PC-9 (cell line): ENCODE data around the gene WNT4. TPM values are rescaled to one million over a fixed set of nuclear protein-coding genes. Genes with fewer than 3 reads are reported as not detected.

Experiments used
- BruUV-seq: library from RNA; stranded (reverse); fragments of 400-500 nt; replicated peaks from 2 replicates; lab custom pipeline; 2021; lab: Mats Ljungman, UMichigan
- CTCF ChIA-PET: fragments of 300-600 bp; sonication (Branson Sonifier 250); formaldehyde crosslinking; loops from one replicate; lab custom pipeline; 2022; ENCODE audit warnings: antibody characterized with exemption; lab: Charles Lee
- POLR2A ChIA-PET: fragments of 300-600 bp; sonication (Branson Sonifier 250); formaldehyde crosslinking; loops from one replicate; lab custom pipeline; 2022; ENCODE audit warnings: antibody characterized with exemption; ENCODE audit not compliant: unreplicated experiment; lab: Charles Lee
- DNase-seq, 2 experiments: peaks; one replicate each; pipeline versions ENCODE4 v3.0.0 to v3.0.0-alpha.2; 2015 to 2022; ENCODE audit warnings: mixed read lengths in 1 of 2
- H2AFZ ChIP-seq: fragments of 200-600 bp; sonication (generic); 2 replicates; pipeline ENCODE4 v1.8.1; 2017; ENCODE audit warnings: antibody characterized with exemption
- H3F3A ChIP-seq: fragments of 200-600 bp; sonication (generic); 2 replicates; pipeline ENCODE4 v1.8.1; 2017; ENCODE audit warnings: antibody characterized with exemption, mild to moderate bottlenecking, low read depth; ENCODE audit not compliant: insufficient read depth
- H3K27ac ChIP-seq: fragments of 200-600 bp; sonication (generic); 2 replicates; pipeline ENCODE4 v1.6.1; 2016; ENCODE audit warnings: mixed run types
- H3K27me3 ChIP-seq: fragments of 200-600 bp; sonication (generic); 2 replicates; pipeline ENCODE4 v1.6.1; 2016; ENCODE audit warnings: low read depth, mixed run types; ENCODE audit not compliant: insufficient read depth
- H3K36me3 ChIP-seq: fragments of 200-600 bp; sonication (generic); 2 replicates; pipeline ENCODE4 v1.6.1; 2016; ENCODE audit warnings: low read depth, mixed run types
- H3K4me1 ChIP-seq: fragments of 200-600 bp; sonication (generic); replicated peaks from 2 replicates; pipeline ENCODE4 v1.6.1; 2016; ENCODE audit warnings: mixed run types; ENCODE audit not compliant: insufficient read depth
- H3K4me2 ChIP-seq: fragments of 200-600 bp; sonication (generic); 2 replicates; pipeline ENCODE4 v1.6.1; 2017; ENCODE audit warnings: mixed run types
- H3K4me3 ChIP-seq: fragments of 200-600 bp; sonication (generic); 2 replicates; pipeline ENCODE4 v1.6.1; 2016; ENCODE audit warnings: mixed run types
- H3K79me2 ChIP-seq: fragments of 200-600 bp; sonication (generic); 2 replicates; pipeline ENCODE4 v1.6.1; 2017; ENCODE audit warnings: low read depth, mixed run types
- H3K9me2 ChIP-seq: fragments of 200-600 bp; sonication (generic); 2 replicates; pipeline ENCODE4 v1.8.1; 2017; ENCODE audit warnings: mild to moderate bottlenecking; ENCODE audit not compliant: insufficient read depth
- H3K9me3 ChIP-seq: fragments of 200-600 bp; sonication (generic); 2 replicates; pipeline ENCODE4 v1.8.1; 2016; ENCODE audit warnings: low read depth; ENCODE audit not compliant: insufficient read depth
- H4K20me1 ChIP-seq: fragments of 200-600 bp; sonication (generic); 2 replicates; pipeline ENCODE4 v1.8.1; 2017; ENCODE audit not compliant: insufficient read depth
- EZH2 ChIP-seq: fragments of 200-600 bp; sonication (generic); IDR thresholded peaks from 2 replicates; pipeline ENCODE4 v1.8.0; 2017; ENCODE audit warnings: antibody characterized with exemption, low read depth
- intact Hi-C: fragments of 100-400 bp; cut with micrococcal nuclease; formaldehyde crosslinking; loops from one replicate; pipeline ENCODE4 v1.10.0; 2022; ENCODE audit not compliant: unreplicated experiment
- total RNA-seq: library from RNA; stranded (reverse); gene quantifications from 2 replicates; pipeline ENCODE4 v1.2.3, GENCODE V29; 2021
- TF ChIP-seq, protein P1 (sequence below): fragments of 200-600 bp; sonication (generic); conservative IDR thresholded peaks from 2 replicates; pipeline ENCODE4 v1.6.1; 2017; ENCODE audit warnings: mixed run types, antibody characterized with exemption, mild to moderate bottlenecking, moderate library complexity

Gene WNT4
- total RNA-seq, 1 experiment from 2014 or later = 0.83 TPM

DNA sequence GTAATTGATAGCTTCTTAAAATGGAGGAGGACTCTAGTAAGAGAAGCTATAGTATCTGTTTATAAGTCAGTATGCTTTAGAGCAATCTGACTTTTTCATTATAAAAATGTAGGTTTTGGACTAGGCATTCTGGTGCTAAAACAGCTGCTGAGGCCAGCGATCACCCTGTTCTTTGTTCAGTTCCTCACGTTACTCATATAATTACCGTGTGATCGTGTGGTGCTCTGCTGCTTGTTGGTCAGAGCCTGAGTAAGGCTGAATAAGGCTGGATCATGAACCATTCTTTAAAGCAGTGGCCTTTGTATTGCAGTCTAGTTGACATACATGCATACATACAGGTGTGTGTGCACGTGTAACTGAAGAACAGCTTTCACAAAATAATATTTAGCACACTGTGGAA is 65.2 kb downstream of the WNT4 start:
- Histone ChIP-seq H3K9me3 (no peaks in the 10 kb centered on the region), H3K27me3 (no peaks in the 10 kb centered on the region), H3F3A (0 out of 2 replicates have a peak, but pooled peaks cover 13% of the 10 kb centered on the region), H2AFZ (no peak overlapping the region), H3K9me2 (no peaks in the 10 kb centered on the region), H3K27ac (no peak overlapping the region), H3K4me3 (no peak overlapping the region), H3K4me1 (no peaks in the 10 kb centered on the region), H4K20me1 (peaks cover 82% of the 10 kb centered on the region), H3K79me2 (peaks cover 80% of the 10 kb centered on the region), H3K4me2 (no peak overlapping the region), H3K36me3 (no peaks in the 10 kb centered on the region; the same call in 1 of the 2 replicates)
- BruUV-seq = no TSS peak
- ChIA-PET CTCF (interaction anchor here (0.6 kb wide), 1 partner anchor 30 kb away, joined by 11 read pairs; no protein-coding TSS in a partner anchor), POLR2A (no interaction called here)
- intact Hi-C loops = no loop called here
- no peak for DNase-seq
- TF ChIP-seq, protein P1, sequence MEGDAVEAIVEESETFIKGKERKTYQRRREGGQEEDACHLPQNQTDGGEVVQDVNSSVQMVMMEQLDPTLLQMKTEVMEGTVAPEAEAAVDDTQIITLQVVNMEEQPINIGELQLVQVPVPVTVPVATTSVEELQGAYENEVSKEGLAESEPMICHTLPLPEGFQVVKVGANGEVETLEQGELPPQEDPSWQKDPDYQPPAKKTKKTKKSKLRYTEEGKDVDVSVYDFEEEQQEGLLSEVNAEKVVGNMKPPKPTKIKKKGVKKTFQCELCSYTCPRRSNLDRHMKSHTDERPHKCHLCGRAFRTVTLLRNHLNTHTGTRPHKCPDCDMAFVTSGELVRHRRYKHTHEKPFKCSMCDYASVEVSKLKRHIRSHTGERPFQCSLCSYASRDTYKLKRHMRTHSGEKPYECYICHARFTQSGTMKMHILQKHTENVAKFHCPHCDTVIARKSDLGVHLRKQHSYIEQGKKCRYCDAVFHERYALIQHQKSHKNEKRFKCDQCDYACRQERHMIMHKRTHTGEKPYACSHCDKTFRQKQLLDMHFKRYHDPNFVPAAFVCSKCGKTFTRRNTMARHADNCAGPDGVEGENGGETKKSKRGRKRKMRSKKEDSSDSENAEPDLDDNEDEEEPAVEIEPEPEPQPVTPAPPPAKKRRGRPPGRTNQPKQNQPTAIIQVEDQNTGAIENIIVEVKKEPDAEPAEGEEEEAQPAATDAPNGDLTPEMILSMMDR = no peak
- TF ChIP-seq EZH2 = no peak

DNA sequence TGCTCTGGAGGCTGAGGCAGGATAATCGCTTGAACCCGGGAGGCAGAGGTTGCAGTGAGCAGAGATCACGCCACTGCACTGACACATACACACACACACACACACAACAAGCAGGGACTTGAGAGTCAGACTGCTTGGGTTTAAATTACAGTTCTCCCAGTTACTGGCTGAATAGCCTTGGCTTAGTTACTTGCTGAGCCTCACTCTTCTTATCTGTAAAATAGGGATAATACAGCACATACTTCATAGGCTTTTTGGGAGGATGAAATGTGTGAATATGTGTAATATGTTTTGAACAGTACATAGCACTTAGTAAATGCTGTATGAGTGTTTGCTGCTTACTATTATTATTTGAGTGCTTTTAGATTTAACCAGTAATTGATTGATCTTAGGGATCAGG is 66.6 kb downstream of the WNT4 start:
- intact Hi-C loops = no loop called here
- H3K4me1 ChIP-seq = no peaks in the 10 kb centered on the region
- peaks cover 88% of the 10 kb centered on the region for H4K20me1 ChIP-seq
- no peaks in the 10 kb centered on the region for H3K27me3 ChIP-seq
- TF ChIP-seq EZH2 = no peak
- TF ChIP-seq, protein P1 = no peak
- H2AFZ ChIP-seq = no peak overlapping the region
- H3F3A ChIP-seq = 0 out of 2 replicates have a peak, but pooled peaks cover 12% of the 10 kb centered on the region
- no peak for DNase-seq
- ChIA-PET POLR2A (no interaction called here), CTCF (no interaction called here)
- H3K36me3 ChIP-seq = no peaks in the 10 kb centered on the region; the same call in 1 of the 2 replicates
- peaks cover 87% of the 10 kb centered on the region for H3K79me2 ChIP-seq
- no peaks in the 10 kb centered on the region for H3K9me2 ChIP-seq
- H3K27ac ChIP-seq = no peak overlapping the region
- H3K4me3 ChIP-seq = no peak overlapping the region
- no peaks in the 10 kb centered on the region for H3K9me3 ChIP-seq
- no TSS peak for BruUV-seq
- no peak overlapping the region for H3K4me2 ChIP-seq

DNA sequence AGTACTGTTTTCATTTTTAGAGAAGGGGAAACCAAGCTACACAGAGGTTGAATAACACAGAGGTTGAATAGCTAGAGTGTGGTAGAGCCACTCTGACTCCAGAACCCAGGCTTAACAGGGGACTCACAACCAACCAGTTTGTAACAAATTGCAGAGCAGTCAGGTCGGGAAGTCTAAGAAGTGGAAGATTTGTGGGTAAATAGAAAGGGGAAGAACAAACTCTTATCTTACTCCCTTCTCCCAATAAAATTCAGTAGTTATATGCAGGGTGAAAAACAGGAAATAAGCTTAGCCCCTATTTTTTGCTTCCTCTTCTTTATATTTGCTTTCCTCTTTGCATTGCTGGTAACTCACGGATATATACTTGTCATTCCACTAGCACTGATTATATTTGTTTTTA is 67.2 kb downstream of the WNT4 start:
- H3K9me2 ChIP-seq = no peaks in the 10 kb centered on the region
- no peak overlapping the region for H3K4me3 ChIP-seq
- no peak for DNase-seq
- ChIA-PET POLR2A (no interaction called here), CTCF (no interaction called here)
- no peaks in the 10 kb centered on the region for H3K27me3 ChIP-seq
- no TSS peak for BruUV-seq
- peaks cover 92% of the 10 kb centered on the region for H3K79me2 ChIP-seq
- no peaks in the 10 kb centered on the region for H3K4me1 ChIP-seq
- no peak overlapping the region for H2AFZ ChIP-seq
- H3K27ac ChIP-seq = no peak overlapping the region
- TF ChIP-seq, protein P1 = no peak
- no peak for TF ChIP-seq EZH2
- H3K36me3 ChIP-seq = no peaks in the 10 kb centered on the region; the same call in 1 of the 2 replicates
- 0 out of 2 replicates have a peak, but pooled peaks cover 6% of the 10 kb centered on the region for H3F3A ChIP-seq
- no peaks in the 10 kb centered on the region for H3K9me3 ChIP-seq
- intact Hi-C loops = no loop called here
- H4K20me1 ChIP-seq = peaks cover 88% of the 10 kb centered on the region
- H3K4me2 ChIP-seq = no peak overlapping the region
